GM23338 (cell line): Measurements from ENCODE around the gene BCL2L2. TPM values are rescaled to one million over a fixed set of nuclear protein-coding genes. Genes with fewer than 3 reads are reported as not detected.

Source experiments
- CREB1 ChIP-seq: fragments of 250-450 bp; sonication (Bioruptor Pico); IDR thresholded peaks from 2 replicates; pipeline ENCODE4 v1.5.0; 2020; ENCODE audit warnings: low read depth, mild to moderate bottlenecking, moderate library complexity
- CTCF ChIP-seq, 2 experiments: fragments of 200-600 bp in 1 of 2; sonication (generic) in 1 of 2; conservative IDR thresholded peaks; 2 replicates each; pipeline versions ENCODE4 v1.5.1 to v1.6.1; 2016 to 2017; ENCODE audit warnings: antibody characterized with exemption in 2 of 2, low read depth in 2 of 2, mild to moderate bottlenecking in 2 of 2, moderate library complexity in 1 of 2
- ETS1 ChIP-seq: IDR thresholded peaks from 2 replicates; pipeline ENCODE4 v1.6.1; 2016; ENCODE audit warnings: antibody characterized with exemption
- EZH2 ChIP-seq: fragments of 200-600 bp; sonication (generic); IDR thresholded peaks from one replicate; pipeline ENCODE4 v1.8.0; 2017; ENCODE audit warnings: antibody characterized with exemption, mild to moderate bottlenecking, low read depth; ENCODE audit not compliant: unreplicated experiment
- EZH2phosphoT487 ChIP-seq: fragments of 200-600 bp; sonication (generic); IDR thresholded peaks from one replicate; pipeline ENCODE4 v1.8.1; 2018; ENCODE audit warnings: antibody characterized with exemption; ENCODE audit not compliant: unreplicated experiment
- JUNB ChIP-seq: IDR thresholded peaks from one replicate; pipeline ENCODE4 v1.6.1; 2016; ENCODE audit warnings: antibody characterized with exemption; ENCODE audit not compliant: unreplicated experiment
- POLR2AphosphoS5 ChIP-seq: IDR thresholded peaks from 2 replicates; pipeline ENCODE4 v1.6.1; 2016; ENCODE audit warnings: antibody characterized with exemption, low read depth
- ZNF114 ChIP-seq: fragments of 250-450 bp; sonication (Bioruptor Pico); IDR thresholded peaks from 2 replicates; pipeline ENCODE4 v1.5.0; 2020; ENCODE audit warnings: mild to moderate bottlenecking, moderate library complexity
- ZNF462 ChIP-seq: fragments of 250-450 bp; sonication (Bioruptor Pico); IDR thresholded peaks from 2 replicates; pipeline ENCODE4 v1.5.0; 2020; ENCODE audit warnings: mild to moderate bottlenecking, moderate library complexity
- polyA plus RNA-seq: library from polyadenylated mRNA; unstranded; fragments of >200 nt; fragmentation: Nextera tagmentation; extraction: Ambion mirVana; gene quantifications from 2 replicates; pipeline ENCODE4 v1.2.1, GENCODE V29; 2016
- total RNA-seq: library from RNA; depleted of rRNA; stranded (reverse); fragments of >200 nt; shearing (Covaris generic); gene quantifications from 2 replicates; pipeline ENCODE4 v1.2.3, GENCODE V29; 2014

The BCL2L2 gene
- total and polyA plus RNA-seq, 2 experiments from 2014 or later, result 3.5 to 12.3 TPM

- TF ChIP-seq ZNF462 (CRISPR knock-in tag) (no peak), POLR2AphosphoS5 (no peak), CREB1 (CRISPR knock-in tag) (no peak), EZH2phosphoT487 (no peak), CTCF (conservative IDR thresholded peaks at IDR 0.05; ENCODE audit: low read depth in 2 of 2) (no peak), ZNF114 (CRISPR knock-in tag) (no peak), ETS1 (no peak), JUNB (no peak), EZH2 (no peak)
Observed at GRCh38 chr14:23346693-23347405, 40.2 kb downstream of the BCL2L2 start (continued).
